GM12878 (cell line): ENCODE results near the gene MCCD1. TPM values are rescaled to one million over a fixed set of nuclear protein-coding genes. Genes with fewer than 3 reads are reported as not detected.

Experiments used
- ATAC-seq: fragments of 200-7000 bp; cut with Tn5 transposase; 3 replicates; pipeline ENCODE4 v1.9.1; 2020; ENCODE audit warnings: mild to moderate bottlenecking, moderate library complexity
- BruUV-seq: library from RNA; stranded (reverse); fragments of 400-500 nt; replicated peaks from 2 replicates; lab custom pipeline; 2021; lab: Mats Ljungman, UMichigan
- CTCF ChIA-PET: fragments of 300-600 bp; sonication (Branson Sonifier 250); formaldehyde crosslinking; extraction: SDS; loops from one replicate; lab custom pipeline; 2021; ENCODE audit warnings: inconsistent platforms; lab: Yijun Ruan, JAX
- POLR2A ChIA-PET: fragments of 350-600 bp; formaldehyde crosslinking; extraction: SDS; loops from one replicate; lab custom pipeline; 2021; ENCODE audit warnings: inconsistent platforms; lab: Charles Lee
- RAD21 ChIA-PET: fragments of 300-600 bp; sonication (Branson Sonifier 250); formaldehyde crosslinking; loops from one replicate; lab custom pipeline; 2023; ENCODE audit warnings: antibody characterized with exemption; ENCODE audit not compliant: unreplicated experiment; lab: Charles Lee
- SMC1A ChIA-PET: fragments of 300-600 bp; sonication (Branson Sonifier 250); formaldehyde crosslinking; loops from one replicate; lab custom pipeline; 2023; ENCODE audit not compliant: unreplicated experiment, uncharacterized antibody; lab: Charles Lee
- DNase-seq: peaks from one replicate; pipeline ENCODE4 v3.0.0-alpha.2; 2011; ENCODE audit warnings: low read depth, low spot score
- FAIRE-seq: peaks from 3 replicates; lab custom pipeline; 2011; peaks lifted over from hg19 to GRCh38; lab: Jason Lieb, UNC
- H2AFZ ChIP-seq: 2 replicates; pipeline ENCODE4 v1.6.0; 2011; ENCODE audit warnings: low read depth, low read length, control low read depth; ENCODE audit not compliant: control insufficient read depth
- H3K27ac ChIP-seq: 2 replicates; pipeline ENCODE4 v1.5.1; 2011; ENCODE audit warnings: control low read depth; ENCODE audit not compliant: control insufficient read depth, insufficient read depth
- H3K27me3 ChIP-seq, 2 experiments: replicated peaks in 1 of 2; 2 replicates each; pipeline versions ENCODE4 v1.6.0 to v1.6.1; 2011; ENCODE audit warnings: low read length in 1 of 2; ENCODE audit not compliant: control insufficient read depth in 2 of 2, insufficient read depth in 2 of 2
- H3K36me3 ChIP-seq, 2 experiments: 2 replicates each; pipeline ENCODE4 v1.5.1; 2011; ENCODE audit warnings: low read length in 1 of 2; ENCODE audit not compliant: control insufficient read depth in 2 of 2, insufficient read depth in 2 of 2
- H3K4me1 ChIP-seq: 2 replicates; pipeline ENCODE4 v1.6.1; 2011; ENCODE audit warnings: mild to moderate bottlenecking, low read length, moderate library complexity, mixed read lengths; ENCODE audit not compliant: control insufficient read depth, insufficient read depth
- H3K4me2 ChIP-seq: 2 replicates; pipeline ENCODE4 v1.6.0; 2011; ENCODE audit warnings: control low read depth; ENCODE audit not compliant: control insufficient read depth, insufficient read depth
- H3K4me3 ChIP-seq: fragments of 200-600 bp; sonication (generic); 2 replicates; pipeline ENCODE4 v1.5.1; 2016
- H3K79me2 ChIP-seq: 2 replicates; pipeline ENCODE4 v1.6.0; 2011; ENCODE audit warnings: low read length; ENCODE audit not compliant: control insufficient read depth, insufficient read depth
- H3K9ac ChIP-seq: 2 replicates; pipeline ENCODE4 v1.8.0; 2011; ENCODE audit warnings: low read length, control low read depth, mixed read lengths; ENCODE audit not compliant: control insufficient read depth, insufficient read depth
- H3K9me3 ChIP-seq: replicated peaks from 3 replicates; pipeline ENCODE4 v1.5.1; 2011; ENCODE audit warnings: mild to moderate bottlenecking, low read length; ENCODE audit not compliant: control insufficient read depth, insufficient read depth
- H4K20me1 ChIP-seq: 2 replicates; pipeline ENCODE4 v1.6.0; 2011; ENCODE audit not compliant: control insufficient read depth, insufficient read depth
- FOS ChIP-seq: IDR thresholded peaks from 3 replicates; pipeline ENCODE4 v1.6.1; 2011; ENCODE audit warnings: borderline replicate concordance; ENCODE audit not compliant: insufficient read length; ENCODE audit errors: extremely low read depth
- JUND ChIP-seq: IDR thresholded peaks from 2 replicates; pipeline ENCODE4 v1.6.1; 2012; ENCODE audit warnings: low read depth, mild to moderate bottlenecking, low read length, improper control_type of control experiment, moderate library complexity
- PML ChIP-seq: IDR thresholded peaks from 2 replicates; pipeline ENCODE4 v1.6.1; 2012; ENCODE audit warnings: low read length, inconsistent platforms
- SUZ12 ChIP-seq: fragments of 200-600 bp; sonication (generic); IDR thresholded peaks from one replicate; pipeline ENCODE4 v1.6.1; 2018; ENCODE audit warnings: antibody characterized with exemption, mild to moderate bottlenecking; ENCODE audit not compliant: unreplicated experiment
- TARDBP ChIP-seq: IDR thresholded peaks from 2 replicates; pipeline ENCODE4 v1.6.1; 2016; ENCODE audit warnings: borderline replicate concordance
- TBL1XR1 ChIP-seq: IDR thresholded peaks from 2 replicates; pipeline ENCODE4 v1.6.1; 2012; ENCODE audit warnings: low read depth, low read length, improper control_type of control experiment
- WGBS: methylation state at CpG from one replicate; pipeline ENCODE4 v1.1.6; 2016; ENCODE audit warnings: low lambda C conversion rate; ENCODE audit not compliant: insufficient replicate concordance, insufficient coverage; ENCODE audit errors: missing lambda C conversion rate; 5-methylcytosine and 5-hydroxymethylcytosine counted together
- in situ Hi-C: fragments of 300-500 bp; cut with MboI; formaldehyde crosslinking; loops from 9 replicates; pipeline ENCODE4 v1.14.3; 2018; ENCODE audit warnings: mixed read lengths
- intact Hi-C: fragments of 100-400 bp; cut with micrococcal nuclease; formaldehyde crosslinking; loops from one replicate; pipeline ENCODE4 v1.14.2; 2022; ENCODE audit not compliant: unreplicated experiment
- polyA plus RNA-seq, 11 experiments: library from polyadenylated mRNA; depleted of rRNA in 4 of 11; unstranded in 6 of 11; stranded (reverse) in 5 of 11; fragments of >200 nt; fragmentation: Nextera tagmentation in 4 of 11; fragmentation: Illumina TruSeq in 1 of 11; extraction: Ambion mirVana in 4 of 11; extraction: Trizol in 1 of 11; gene quantifications; 1 replicate in 1 of 11; 2 replicates in 10 of 11; pipeline versions ENCODE4 v1.2.1 to v1.2.3, GENCODE V29; 2011 to 2016; ENCODE audit warnings: inconsistent platforms in 2 of 11, missing spikeins in 2 of 11, low read depth in 1 of 11
- total RNA-seq, 4 experiments: library from RNA; depleted of rRNA in 3 of 4; stranded (reverse); fragments of >200 nt in 3 of 4; fragmentation: Illumina TruSeq in 1 of 4; extraction: Trizol in 1 of 4; gene quantifications; 2 replicates each; pipeline versions ENCODE4 v1.2.1 to v1.2.3, GENCODE V29; 2013 to 2021
- TF ChIP-seq, protein P1 (sequence below): fragments of 450-650 bp; IDR thresholded peaks from 2 replicates; pipeline ENCODE4 v1.6.1; 2018; ENCODE audit warnings: mild to moderate bottlenecking, low read depth, moderate library complexity; ENCODE audit not compliant: partially characterized antibody
- TF ChIP-seq, protein P2 (sequence below): fragments of 450-650 bp; IDR thresholded peaks from 2 replicates; pipeline ENCODE4 v1.6.1; 2017; ENCODE audit warnings: antibody characterized with exemption, mild to moderate bottlenecking, moderate library complexity
- TF ChIP-seq, protein P3 (sequence below): IDR thresholded peaks from 2 replicates; pipeline ENCODE4 v1.6.1; 2012; ENCODE audit warnings: mild to moderate bottlenecking, low read depth, low read length
- TF ChIP-seq, protein P4 (sequence below): IDR thresholded peaks from 2 replicates; pipeline ENCODE4 v1.6.1; 2011; ENCODE audit warnings: borderline replicate concordance, low read depth, mild to moderate bottlenecking, moderate library complexity, mixed read lengths, low read length; ENCODE audit not compliant: insufficient read depth; ENCODE audit errors: extremely low read length

The MCCD1 gene
- total and polyA plus RNA-seq, 10 of the 15 experiments (the other 5 are each of a cell fraction or from before 2014, with no cell fraction given) = not detected

- H3K27me3 ChIP-seq = no peaks in the 10 kb centered on the region
- no peaks in the 10 kb centered on the region for H3K9me3 ChIP-seq
- no peaks in the 10 kb centered on the region; the same call in 1 of the 2 replicates for H3K79me2 ChIP-seq
- CTCF ChIA-PET = interaction anchor here (2.0 kb wide), 1 partner anchor 34 kb away, joined by 4 read pairs; no protein-coding TSS in a partner anchor
- POLR2A ChIA-PET = interaction anchor here (0.7 kb wide), 1 partner anchor 38 kb away, joined by 3 read pairs; no protein-coding TSS in a partner anchor
- peak; percentile 28 for ATAC-seq
- no peak overlapping the region for H3K4me2 ChIP-seq
- 90% methylated on average over 4 of the region's 4 CpGs for WGBS
- H3K9ac ChIP-seq = no peak overlapping the region
- SMC1A ChIA-PET = interaction anchor here (1.8 kb wide), 1 partner anchor 13 kb away, joined by 5 read pairs; the partner anchor contains the start of gene DDX39B
- in situ Hi-C loops = no loop called here
- intact Hi-C loops = no loop called here
- H2AFZ ChIP-seq = no peak overlapping the region
- H4K20me1 ChIP-seq = no peaks in the 10 kb centered on the region
- RAD21 ChIA-PET = interaction anchor here (0.7 kb wide), 1 partner anchor 34 kb away, joined by 3 read pairs; no protein-coding TSS in a partner anchor
- FAIRE-seq = no peak
- H3K27ac ChIP-seq = no peak overlapping the region
- H3K4me1 ChIP-seq = no peaks in the 10 kb centered on the region
- H3K36me3 ChIP-seq = peaks cover 9 to 12% of the 10 kb centered on the region in 2 experiments
- BruUV-seq = no TSS peak
- no peak overlapping the region for H3K4me3 ChIP-seq
- DNase-seq = no peak
- TF ChIP-seq, protein P1, sequence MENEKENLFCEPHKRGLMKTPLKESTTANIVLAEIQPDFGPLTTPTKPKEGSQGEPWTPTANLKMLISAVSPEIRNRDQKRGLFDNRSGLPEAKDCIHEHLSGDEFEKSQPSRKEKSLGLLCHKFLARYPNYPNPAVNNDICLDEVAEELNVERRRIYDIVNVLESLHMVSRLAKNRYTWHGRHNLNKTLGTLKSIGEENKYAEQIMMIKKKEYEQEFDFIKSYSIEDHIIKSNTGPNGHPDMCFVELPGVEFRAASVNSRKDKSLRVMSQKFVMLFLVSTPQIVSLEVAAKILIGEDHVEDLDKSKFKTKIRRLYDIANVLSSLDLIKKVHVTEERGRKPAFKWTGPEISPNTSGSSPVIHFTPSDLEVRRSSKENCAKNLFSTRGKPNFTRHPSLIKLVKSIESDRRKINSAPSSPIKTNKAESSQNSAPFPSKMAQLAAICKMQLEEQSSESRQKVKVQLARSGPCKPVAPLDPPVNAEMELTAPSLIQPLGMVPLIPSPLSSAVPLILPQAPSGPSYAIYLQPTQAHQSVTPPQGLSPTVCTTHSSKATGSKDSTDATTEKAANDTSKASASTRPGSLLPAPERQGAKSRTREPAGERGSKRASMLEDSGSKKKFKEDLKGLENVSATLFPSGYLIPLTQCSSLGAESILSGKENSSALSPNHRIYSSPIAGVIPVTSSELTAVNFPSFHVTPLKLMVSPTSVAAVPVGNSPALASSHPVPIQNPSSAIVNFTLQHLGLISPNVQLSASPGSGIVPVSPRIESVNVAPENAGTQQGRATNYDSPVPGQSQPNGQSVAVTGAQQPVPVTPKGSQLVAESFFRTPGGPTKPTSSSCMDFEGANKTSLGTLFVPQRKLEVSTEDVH = no peak
- no peak for TF ChIP-seq PML
- TF ChIP-seq, protein P2, sequence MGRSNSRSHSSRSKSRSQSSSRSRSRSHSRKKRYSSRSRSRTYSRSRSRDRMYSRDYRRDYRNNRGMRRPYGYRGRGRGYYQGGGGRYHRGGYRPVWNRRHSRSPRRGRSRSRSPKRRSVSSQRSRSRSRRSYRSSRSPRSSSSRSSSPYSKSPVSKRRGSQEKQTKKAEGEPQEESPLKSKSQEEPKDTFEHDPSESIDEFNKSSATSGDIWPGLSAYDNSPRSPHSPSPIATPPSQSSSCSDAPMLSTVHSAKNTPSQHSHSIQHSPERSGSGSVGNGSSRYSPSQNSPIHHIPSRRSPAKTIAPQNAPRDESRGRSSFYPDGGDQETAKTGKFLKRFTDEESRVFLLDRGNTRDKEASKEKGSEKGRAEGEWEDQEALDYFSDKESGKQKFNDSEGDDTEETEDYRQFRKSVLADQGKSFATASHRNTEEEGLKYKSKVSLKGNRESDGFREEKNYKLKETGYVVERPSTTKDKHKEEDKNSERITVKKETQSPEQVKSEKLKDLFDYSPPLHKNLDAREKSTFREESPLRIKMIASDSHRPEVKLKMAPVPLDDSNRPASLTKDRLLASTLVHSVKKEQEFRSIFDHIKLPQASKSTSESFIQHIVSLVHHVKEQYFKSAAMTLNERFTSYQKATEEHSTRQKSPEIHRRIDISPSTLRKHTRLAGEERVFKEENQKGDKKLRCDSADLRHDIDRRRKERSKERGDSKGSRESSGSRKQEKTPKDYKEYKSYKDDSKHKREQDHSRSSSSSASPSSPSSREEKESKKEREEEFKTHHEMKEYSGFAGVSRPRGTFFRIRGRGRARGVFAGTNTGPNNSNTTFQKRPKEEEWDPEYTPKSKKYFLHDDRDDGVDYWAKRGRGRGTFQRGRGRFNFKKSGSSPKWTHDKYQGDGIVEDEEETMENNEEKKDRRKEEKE = no peak
- TF ChIP-seq TBL1XR1 = no peak
- no peak for TF ChIP-seq JUND
- TF ChIP-seq SUZ12 = no peak
- TF ChIP-seq, protein P3, sequence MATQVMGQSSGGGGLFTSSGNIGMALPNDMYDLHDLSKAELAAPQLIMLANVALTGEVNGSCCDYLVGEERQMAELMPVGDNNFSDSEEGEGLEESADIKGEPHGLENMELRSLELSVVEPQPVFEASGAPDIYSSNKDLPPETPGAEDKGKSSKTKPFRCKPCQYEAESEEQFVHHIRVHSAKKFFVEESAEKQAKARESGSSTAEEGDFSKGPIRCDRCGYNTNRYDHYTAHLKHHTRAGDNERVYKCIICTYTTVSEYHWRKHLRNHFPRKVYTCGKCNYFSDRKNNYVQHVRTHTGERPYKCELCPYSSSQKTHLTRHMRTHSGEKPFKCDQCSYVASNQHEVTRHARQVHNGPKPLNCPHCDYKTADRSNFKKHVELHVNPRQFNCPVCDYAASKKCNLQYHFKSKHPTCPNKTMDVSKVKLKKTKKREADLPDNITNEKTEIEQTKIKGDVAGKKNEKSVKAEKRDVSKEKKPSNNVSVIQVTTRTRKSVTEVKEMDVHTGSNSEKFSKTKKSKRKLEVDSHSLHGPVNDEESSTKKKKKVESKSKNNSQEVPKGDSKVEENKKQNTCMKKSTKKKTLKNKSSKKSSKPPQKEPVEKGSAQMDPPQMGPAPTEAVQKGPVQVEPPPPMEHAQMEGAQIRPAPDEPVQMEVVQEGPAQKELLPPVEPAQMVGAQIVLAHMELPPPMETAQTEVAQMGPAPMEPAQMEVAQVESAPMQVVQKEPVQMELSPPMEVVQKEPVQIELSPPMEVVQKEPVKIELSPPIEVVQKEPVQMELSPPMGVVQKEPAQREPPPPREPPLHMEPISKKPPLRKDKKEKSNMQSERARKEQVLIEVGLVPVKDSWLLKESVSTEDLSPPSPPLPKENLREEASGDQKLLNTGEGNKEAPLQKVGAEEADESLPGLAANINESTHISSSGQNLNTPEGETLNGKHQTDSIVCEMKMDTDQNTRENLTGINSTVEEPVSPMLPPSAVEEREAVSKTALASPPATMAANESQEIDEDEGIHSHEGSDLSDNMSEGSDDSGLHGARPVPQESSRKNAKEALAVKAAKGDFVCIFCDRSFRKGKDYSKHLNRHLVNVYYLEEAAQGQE = no peak
- no peak for TF ChIP-seq TARDBP
- TF ChIP-seq FOS = no peak
- TF ChIP-seq, protein P4, sequence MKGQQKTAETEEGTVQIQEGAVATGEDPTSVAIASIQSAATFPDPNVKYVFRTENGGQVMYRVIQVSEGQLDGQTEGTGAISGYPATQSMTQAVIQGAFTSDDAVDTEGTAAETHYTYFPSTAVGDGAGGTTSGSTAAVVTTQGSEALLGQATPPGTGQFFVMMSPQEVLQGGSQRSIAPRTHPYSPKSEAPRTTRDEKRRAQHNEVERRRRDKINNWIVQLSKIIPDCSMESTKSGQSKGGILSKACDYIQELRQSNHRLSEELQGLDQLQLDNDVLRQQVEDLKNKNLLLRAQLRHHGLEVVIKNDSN = no peak
Observed at GRCh38 chr6:31528307-31528777, 420 bp upstream of the MCCD1 start.
